Right atrium auricular region (tissue), 2 donors: ENCODE data around the gene CLDN16. TPM values are rescaled to one million over a fixed set of nuclear protein-coding genes. Genes with fewer than 3 reads are reported as not detected.

ENCODE experiments used
- DNase-seq: peaks from one replicate; pipeline ENCODE4 v3.0.0-alpha.2; 2019; ENCODE audit warnings: low spot score
- H3K27ac ChIP-seq, 2 donors: fragments of 200-600 bp; sonication (generic); 1 replicate in 1 of 2; 2 replicates in 1 of 2; pipeline ENCODE4 v1.5.1; 2016 to 2019
- H3K27me3 ChIP-seq, 2 donors: fragments of 200-600 bp; sonication (generic); one replicate each; pipeline versions ENCODE4 v1.5.1 to v1.6.0; 2017 to 2019
- H3K36me3 ChIP-seq: fragments of 200-600 bp; sonication (generic); one replicate; pipeline ENCODE4 v1.5.1; 2016
- H3K4me1 ChIP-seq, 2 donors: fragments of 200-600 bp; sonication (generic); one replicate each; pipeline versions ENCODE4 v1.5.1 to v1.6.0; 2017 to 2019
- H3K4me3 ChIP-seq, 2 donors: fragments of 200-600 bp; sonication (generic); 1 replicate in 1 of 2; 2 replicates in 1 of 2; pipeline ENCODE4 v1.5.1; 2017 to 2019; ENCODE audit warnings: mild to moderate bottlenecking in 1 of 2, moderate library complexity in 1 of 2
- H3K9me3 ChIP-seq, 2 donors: fragments of 200-600 bp; sonication (generic); one replicate each; pipeline ENCODE4 v1.5.1; 2019
- total RNA-seq, 2 donors: library from RNA; depleted of rRNA; stranded (reverse); fragments of >200 nt; gene quantifications; one replicate each; pipeline ENCODE4 v1.1.0, GENCODE V29; 2016
- TF ChIP-seq, protein P1 (sequence below), 2 donors: fragments of 200-600 bp; sonication (generic); IDR thresholded peaks; one replicate each; pipeline ENCODE4 v1.5.1; 2019; ENCODE audit warnings: antibody characterized with exemption in 2 of 2

The CLDN16 gene
- total RNA-seq, 2 donors from 2014 or later: 0.16 TPM; not detected in 1

DNA sequence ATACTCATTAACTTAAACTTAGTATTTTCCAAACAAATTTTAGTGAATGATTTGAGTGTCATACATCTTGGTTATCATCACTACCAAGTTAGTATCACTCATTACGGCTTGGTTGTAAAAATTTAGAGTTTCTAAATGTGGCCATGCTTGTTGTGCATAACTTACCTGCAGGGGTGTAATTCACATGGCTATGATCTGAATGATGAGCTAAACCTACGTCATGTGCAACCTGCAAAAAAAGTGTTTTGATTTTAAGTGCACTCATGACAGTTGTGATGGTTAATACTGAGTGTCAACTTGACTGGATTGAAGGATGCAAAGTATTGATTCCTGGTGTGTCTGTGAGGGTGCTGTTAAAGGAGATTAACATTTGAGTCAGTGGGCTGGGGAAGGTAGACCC is 17.6 kb upstream of the CLDN16 start:
- H3K36me3 ChIP-seq: no peaks in the 10 kb centered on the region
- TF ChIP-seq, protein P1, sequence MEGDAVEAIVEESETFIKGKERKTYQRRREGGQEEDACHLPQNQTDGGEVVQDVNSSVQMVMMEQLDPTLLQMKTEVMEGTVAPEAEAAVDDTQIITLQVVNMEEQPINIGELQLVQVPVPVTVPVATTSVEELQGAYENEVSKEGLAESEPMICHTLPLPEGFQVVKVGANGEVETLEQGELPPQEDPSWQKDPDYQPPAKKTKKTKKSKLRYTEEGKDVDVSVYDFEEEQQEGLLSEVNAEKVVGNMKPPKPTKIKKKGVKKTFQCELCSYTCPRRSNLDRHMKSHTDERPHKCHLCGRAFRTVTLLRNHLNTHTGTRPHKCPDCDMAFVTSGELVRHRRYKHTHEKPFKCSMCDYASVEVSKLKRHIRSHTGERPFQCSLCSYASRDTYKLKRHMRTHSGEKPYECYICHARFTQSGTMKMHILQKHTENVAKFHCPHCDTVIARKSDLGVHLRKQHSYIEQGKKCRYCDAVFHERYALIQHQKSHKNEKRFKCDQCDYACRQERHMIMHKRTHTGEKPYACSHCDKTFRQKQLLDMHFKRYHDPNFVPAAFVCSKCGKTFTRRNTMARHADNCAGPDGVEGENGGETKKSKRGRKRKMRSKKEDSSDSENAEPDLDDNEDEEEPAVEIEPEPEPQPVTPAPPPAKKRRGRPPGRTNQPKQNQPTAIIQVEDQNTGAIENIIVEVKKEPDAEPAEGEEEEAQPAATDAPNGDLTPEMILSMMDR (IDR thresholded peaks at IDR 0.05): no peak
- no peak overlapping the region for H3K27ac ChIP-seq
- H3K27me3 ChIP-seq: no peaks in the 10 kb centered on the region
- no peak for DNase-seq
- H3K4me3 ChIP-seq: no peak overlapping the region
- no peaks in the 10 kb centered on the region for H3K9me3 ChIP-seq
- H3K4me1 ChIP-seq: no peaks in the 10 kb centered on the region

DNA sequence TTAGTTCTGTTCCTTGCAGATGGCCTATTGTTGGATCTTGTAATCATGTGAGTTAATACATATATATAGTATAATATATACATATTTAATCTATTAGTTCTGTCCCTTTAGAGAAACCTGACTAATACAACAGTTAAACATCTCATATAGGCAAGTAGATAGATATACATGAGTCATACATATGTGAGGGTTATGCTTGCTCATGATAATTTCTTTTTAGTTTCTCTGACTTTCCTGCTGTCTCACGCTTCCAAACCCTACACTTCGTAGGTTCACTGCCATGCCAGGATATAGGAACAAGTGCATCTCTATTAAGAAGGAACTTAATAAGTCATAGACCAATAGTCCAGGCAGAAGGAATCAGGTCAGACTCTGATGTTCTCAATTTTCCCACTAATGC is 16.8 kb upstream of the CLDN16 start:
- Histone ChIP-seq H3K27ac (no peak overlapping the region), H3K36me3 (no peaks in the 10 kb centered on the region), H3K4me3 (no peak overlapping the region), H3K4me1 (no peaks in the 10 kb centered on the region), H3K9me3 (no peaks in the 10 kb centered on the region), H3K27me3 (no peaks in the 10 kb centered on the region)
- DNase-seq: no peak
- TF ChIP-seq, protein P1 (IDR thresholded peaks at IDR 0.05): no peak

DNA sequence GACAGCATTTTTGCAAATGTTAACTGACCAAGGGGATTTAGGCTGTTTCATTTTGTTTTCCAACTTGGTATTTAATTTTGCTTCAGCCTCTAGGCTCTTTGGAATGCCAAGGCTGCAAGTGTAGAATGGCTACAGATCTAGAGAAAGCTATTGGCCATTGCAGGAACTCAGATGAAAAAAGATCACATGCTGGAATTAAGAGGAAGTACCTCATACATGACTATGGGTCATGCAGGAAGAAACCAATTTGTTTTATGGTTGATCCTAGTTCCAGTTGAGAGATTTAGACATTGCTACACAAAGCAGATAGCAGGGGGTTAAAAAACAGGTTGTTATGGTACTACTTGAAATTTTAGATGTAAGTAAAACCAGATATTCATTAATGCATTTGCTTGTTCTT is 12.7 kb upstream of the CLDN16 start:
- H3K27ac ChIP-seq: no peak overlapping the region
- H3K27me3 ChIP-seq: no peaks in the 10 kb centered on the region
- no peak for DNase-seq
- H3K9me3 ChIP-seq: no peaks in the 10 kb centered on the region
- TF ChIP-seq, protein P1 (IDR thresholded peaks at IDR 0.05): no peak
- H3K4me3 ChIP-seq: no peak overlapping the region
- no peaks in the 10 kb centered on the region for H3K36me3 ChIP-seq
- H3K4me1 ChIP-seq: no peaks in the 10 kb centered on the region

DNA sequence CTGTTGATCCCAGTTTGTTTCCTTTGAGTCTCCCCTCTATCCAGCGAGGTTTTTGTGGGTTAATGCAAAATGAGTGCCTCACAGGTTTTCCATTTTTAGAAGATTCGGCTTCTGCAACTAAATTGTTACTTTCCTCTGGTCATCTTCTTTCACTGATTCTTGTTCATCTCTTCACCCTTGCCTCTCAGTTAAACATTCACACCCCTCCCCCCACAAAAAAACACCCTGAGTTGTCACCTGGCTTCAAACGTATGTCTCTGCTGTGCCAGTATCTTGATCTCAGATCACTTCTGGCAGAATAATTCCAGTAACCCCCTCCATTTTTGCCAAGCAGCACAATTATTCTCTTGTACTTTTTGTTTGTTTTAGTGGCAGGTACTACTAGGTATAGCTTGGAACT is 12.3 kb upstream of the CLDN16 start:
- Histone ChIP-seq H3K36me3 (no peaks in the 10 kb centered on the region), H3K4me1 (no peaks in the 10 kb centered on the region), H3K27me3 (no peaks in the 10 kb centered on the region), H3K9me3 (no peaks in the 10 kb centered on the region), H3K27ac (no peak overlapping the region), H3K4me3 (no peak overlapping the region)
- no peak for DNase-seq
- TF ChIP-seq, protein P1 (IDR thresholded peaks at IDR 0.05): no peak

DNA sequence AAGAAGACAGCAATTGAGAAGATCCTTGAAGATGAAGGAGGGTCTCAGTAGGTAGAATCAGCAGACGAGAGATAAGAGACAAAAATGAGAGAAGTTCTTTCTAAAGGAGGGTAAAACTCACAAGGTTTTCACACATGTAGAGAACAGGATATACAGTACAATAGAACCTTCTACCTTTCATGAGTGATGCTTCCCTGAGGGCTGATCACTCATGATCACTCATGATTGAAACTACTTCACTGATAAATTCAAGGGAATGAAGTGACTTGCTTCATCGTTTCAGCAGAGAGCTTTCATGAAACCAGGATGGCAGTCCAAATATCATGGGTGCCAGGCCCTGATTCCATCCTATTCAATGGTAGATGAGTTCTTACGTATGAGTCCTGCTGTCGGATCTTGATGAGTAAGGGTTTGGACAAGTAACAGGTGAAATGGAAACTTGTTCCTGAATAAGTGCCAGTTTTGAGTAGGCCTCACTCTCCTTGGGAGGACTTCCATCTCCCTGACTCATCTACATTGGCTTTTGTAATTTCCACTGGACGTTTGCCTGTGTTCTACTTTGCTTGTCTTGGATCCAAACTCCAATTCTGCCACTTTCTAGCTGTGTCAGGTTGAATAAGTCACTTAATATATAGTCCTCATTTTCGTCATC is 9.6 kb upstream of the CLDN16 start:
- no peak for DNase-seq
- TF ChIP-seq, protein P1 (IDR thresholded peaks at IDR 0.05): no peak
- Histone ChIP-seq H3K4me3 (no peak overlapping the region), H3K27ac (no peak overlapping the region), H3K27me3 (no peaks in the 10 kb centered on the region), H3K4me1 (no peaks in the 10 kb centered on the region), H3K9me3 (no peaks in the 10 kb centered on the region), H3K36me3 (no peaks in the 10 kb centered on the region)

DNA sequence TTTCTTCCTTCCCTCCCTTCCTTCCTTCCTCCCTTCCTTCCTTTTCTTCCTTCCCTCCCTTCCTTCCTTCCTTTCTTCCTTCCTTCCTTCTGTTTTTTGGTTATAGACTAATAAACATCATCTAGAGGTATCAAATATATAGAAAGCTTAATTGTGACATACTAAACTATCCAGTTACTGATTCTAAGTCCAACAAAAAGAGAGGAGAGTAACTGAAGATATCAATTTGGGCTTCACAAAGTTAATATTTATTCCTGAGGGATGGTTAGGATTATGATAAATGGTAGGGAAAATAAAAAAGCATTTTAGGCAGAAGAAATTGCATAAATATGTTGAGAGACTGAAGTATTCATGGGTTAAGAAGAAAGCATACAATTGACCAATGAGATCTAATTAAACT is 7.8 kb upstream of the CLDN16 start:
- H3K27ac ChIP-seq: no peak overlapping the region
- H3K4me3 ChIP-seq: no peak overlapping the region
- no peaks in the 10 kb centered on the region for H3K4me1 ChIP-seq
- no peaks in the 10 kb centered on the region for H3K27me3 ChIP-seq
- no peaks in the 10 kb centered on the region for H3K36me3 ChIP-seq
- DNase-seq: no peak
- H3K9me3 ChIP-seq: no peaks in the 10 kb centered on the region
- TF ChIP-seq, protein P1 (IDR thresholded peaks at IDR 0.05): no peak
